Left hindlimb (tissue), 1 donor: ENCODE results near the gene HMGXB4.

Experiments
- DNase-seq: peaks from one replicate; pipeline ENCODE4 v3.0.0-alpha.2; 2018

Gene HMGXB4

DNA sequence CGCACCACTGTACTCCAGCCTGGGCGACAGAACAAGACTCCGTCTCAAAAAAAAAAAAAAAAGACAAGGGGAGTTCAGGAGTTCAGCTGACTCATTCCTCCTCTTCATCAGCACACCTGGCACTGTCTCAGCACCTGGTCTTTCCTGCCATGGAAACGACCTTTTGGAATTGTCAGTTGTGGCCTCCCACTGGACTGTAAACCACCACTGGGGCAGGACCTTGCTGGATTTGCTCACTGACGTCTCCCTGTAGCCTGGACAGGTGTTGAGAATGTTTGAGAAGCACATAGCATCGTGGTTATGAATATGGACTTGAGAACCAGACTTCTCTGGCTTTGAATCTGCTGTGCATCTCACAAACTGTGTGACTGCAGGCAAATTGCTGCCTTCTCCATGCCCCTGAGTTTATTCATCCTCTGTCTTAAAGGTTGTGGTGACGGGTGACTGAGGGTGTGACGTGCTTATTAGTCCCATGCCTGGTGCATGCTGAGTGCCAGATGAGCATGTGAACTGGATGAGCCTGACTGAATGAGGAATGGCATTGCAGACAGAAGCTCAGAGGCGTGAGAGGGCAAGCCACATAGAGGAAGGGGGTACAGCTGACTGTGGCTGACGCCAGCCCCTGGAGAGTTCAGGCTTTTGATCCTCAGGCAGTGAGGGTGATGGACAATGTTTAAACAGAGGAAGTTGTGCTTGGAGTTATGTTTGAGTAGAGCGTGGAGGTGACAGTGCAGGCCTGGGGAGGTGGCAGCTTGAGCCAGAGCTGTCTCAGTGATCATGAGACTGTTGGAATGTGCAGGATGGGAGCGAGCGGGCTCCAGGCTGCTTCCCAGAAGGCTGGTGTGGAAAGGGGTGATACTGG is 55.1 kb downstream of the HMGXB4 start:
- no peak for DNase-seq

GRCh38 chr22:35313311-35314121 is 56.2 kb downstream of the HMGXB4 start:
- DNase-seq = peak; percentile 72

- DNase-seq = no peak
Measured at GRCh38 chr22:35314161-35314942, 57.1 kb downstream of the HMGXB4 start.

- no peak for DNase-seq
Measured at GRCh38 chr22:35315141-35315854, 58.0 kb downstream of the HMGXB4 start.

- DNase-seq = no peak
Measured at GRCh38 chr22:35315855-35316745, 58.8 kb downstream of the HMGXB4 start.

DNA sequence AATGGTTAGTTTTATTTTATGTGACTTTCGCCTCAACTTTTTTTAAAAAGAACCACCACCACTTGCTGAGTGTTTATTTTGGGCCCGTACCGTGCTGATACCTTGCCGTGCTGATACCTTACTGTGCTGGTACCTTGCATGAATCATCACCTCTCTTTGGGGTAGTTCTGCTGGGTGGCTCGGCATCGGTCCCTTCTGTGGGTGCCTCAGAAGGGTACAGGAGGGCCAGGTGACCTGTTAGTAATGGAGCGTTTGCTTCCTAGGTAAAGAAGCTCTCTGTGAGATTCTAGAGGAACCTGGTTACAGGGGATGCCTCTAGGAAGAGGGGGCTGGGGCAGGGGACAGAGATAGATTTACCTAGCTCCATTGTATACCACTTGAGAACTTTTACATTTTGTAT is 59.5 kb downstream of the HMGXB4 start:
- no peak for DNase-seq

DNA sequence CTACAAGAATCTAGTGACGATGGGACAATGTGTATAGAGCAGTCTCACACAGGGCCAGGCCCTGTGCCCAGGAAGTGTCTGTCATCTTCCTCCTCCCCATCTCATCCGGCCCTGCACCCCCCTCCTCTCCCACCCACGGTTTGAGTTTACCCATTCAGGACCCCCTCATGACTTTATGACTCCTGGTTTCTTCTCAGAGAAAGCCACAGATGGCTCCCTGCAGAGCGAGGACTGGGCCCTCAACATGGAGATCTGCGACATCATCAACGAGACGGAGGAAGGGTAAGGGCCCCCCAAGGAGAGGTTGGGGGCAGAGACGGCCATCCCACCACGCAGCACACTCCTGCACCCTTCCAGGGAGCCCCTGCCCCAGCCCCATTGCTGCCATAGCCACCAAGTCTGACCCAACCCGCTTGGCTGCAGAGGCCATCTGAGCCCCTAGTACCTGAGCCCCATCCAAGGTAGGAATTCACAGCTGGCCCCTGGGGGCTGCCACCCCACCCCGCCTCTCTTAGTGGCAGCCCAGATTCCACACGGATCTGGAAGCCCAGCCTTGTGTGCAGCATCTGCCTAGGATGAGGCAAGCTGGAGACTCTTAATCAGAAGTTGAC is 60.5 kb downstream of the HMGXB4 start:
- DNase-seq = no peak

DNA sequence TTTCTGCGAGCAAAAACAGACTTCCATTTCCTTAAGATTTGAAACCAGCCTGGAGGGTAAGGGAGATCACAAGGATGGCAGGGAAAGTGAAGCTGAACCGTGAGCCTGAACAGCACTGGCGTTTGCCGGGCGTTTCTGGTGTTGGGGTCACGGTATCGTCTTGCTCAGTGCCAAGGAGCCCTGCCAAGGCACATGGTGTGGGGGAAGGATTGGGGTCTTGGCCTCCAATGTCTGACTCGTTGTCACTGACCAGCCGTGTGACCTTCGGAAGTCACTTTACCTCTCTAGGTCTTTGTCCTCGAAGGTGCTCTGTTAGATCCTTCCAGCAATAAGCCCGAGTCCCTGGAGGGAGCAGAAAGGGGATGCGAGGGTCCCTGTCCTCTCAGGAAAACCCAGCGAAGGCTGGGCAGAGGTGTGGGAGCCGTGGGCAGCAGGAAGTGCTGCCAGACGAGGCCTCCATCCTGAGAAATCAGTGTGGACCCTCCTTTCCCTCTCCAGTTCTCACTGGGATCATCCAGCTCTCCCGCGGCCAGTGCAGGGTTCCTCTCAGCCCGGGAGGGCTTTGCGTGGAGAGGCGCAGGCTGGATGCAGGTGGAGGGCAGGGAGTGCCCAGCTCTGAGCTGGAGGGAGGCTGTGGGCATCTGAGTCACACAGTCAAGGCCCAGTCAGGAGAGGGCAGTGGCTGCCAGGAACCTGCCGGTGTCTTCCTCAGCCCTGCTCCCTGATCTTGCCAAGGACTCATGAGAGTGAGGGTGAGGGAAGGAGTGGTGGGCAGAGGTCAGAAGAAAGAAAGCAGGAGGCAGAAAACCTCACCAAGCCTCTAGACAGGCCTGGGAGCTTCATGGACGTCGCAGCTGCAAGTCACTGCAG is 61.3 kb downstream of the HMGXB4 start:
- DNase-seq = peak; percentile 25

DNA sequence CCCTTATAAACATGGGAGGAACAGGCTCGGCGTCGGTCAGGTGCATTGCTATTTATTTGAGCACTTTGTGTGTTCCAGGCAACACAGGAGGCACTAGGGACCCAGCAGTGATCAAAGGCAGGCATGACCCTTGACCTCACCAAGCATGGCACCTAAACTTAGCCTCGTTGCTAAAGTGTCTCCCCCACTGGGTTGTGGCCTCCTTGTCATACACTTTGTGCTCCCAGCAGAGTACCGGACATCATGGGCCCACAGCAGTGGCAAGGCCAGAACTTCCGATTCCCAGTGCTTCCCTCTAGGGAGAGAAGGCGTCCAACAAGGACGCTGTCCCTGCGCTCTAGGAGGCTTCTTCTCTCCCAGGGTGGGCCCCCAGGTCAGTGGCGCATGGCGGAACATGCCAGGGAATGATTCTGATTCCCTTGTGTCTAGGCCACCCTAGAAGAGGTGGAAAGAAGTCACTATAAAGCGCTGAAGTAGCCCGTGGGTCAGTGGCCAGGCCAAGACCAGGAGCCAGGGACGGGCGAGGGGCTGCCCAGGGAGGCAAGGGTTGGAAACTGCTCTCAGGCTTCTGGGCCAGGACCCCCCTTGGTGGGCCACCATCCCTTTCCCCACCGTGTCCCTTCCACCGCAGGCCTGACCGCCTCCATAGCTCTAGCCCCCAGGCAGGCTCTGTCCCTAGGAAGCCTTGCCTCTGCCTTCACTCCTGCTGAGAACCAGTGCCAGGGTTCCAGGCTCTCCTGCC is 62.1 kb downstream of the HMGXB4 start:
- peak; percentile 14 for DNase-seq

DNA sequence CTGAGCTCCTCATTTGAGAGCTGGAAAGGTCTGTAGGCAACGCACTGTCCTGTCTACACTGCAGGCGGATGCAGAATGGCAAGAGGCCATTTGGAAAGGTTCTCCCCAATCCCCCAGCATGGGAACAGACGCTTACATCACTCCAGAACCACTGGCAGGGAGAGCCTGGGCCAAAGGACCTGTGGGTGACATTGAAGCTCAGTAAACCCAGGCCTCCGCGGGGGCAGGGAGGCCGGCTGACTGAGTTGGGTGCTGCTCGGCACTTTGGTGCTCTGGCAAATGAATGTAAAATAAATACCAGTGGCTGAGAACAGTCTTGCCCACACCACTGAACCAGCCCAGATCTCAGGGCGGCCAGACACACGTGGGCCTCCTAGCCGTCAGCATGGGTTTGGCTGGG is 64.8 kb downstream of the HMGXB4 start:
- no peak for DNase-seq

- DNase-seq = no peak
Measured at GRCh38 chr22:35322893-35323292, 65.6 kb downstream of the HMGXB4 start.

DNA sequence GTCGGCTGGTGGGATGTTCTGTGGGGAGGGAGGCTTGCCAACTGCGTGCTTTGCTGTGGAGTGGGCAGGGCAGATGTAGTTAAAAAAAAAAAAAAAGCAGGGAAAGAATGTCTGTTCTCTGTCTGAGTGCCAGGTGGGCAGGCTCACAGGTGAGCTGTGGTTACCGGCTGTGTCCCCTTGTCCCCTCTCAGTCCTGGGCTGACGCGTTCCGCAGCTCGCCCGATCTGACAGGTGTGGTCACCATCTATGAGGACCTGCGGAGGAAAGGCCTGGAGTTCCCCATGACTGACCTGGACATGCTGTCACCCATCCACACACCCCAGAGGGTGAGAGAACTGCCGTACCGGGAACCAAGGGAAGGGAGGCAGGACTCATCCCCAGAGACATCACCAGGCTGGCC is 66.0 kb downstream of the HMGXB4 start:
- DNase-seq = no peak

GRCh38 chr22:35324067-35324466 is 66.8 kb downstream of the HMGXB4 start:
- DNase-seq = no peak

- no peak for DNase-seq
Measured at GRCh38 chr22:35324762-35325161, 67.5 kb downstream of the HMGXB4 start.

- no peak for DNase-seq
Measured at GRCh38 chr22:35325209-35325608, 67.9 kb downstream of the HMGXB4 start.

GRCh38 chr22:35326854-35327562 is 69.7 kb downstream of the HMGXB4 start:
- no peak for DNase-seq

GRCh38 chr22:35327690-35328471 is 70.6 kb downstream of the HMGXB4 start:
- no peak for DNase-seq

DNA sequence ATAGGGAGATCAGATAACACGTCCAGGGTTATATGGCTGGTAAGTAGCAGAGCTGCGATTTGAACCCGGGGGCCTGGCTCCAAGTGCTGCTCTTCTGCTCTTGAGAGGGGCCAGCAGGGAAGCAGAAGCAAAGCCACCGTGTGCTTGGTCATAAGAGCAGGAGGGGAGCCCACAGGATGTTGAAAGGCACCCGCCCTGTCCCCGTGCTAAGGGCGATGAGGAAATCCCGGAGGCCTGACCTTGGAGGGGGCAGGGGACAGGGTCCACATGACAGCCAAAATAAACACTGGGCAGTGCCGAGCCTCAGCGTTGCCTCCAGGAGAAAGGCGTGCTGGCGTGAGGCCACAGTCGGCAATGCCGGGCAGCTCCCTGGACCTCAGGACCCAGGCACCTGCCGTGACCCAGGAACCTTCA is 71.2 kb downstream of the HMGXB4 start:
- DNase-seq = no peak
